Neural cell (in vitro differentiated cells): ENCODE measurements around the gene VSIG8.

Experiments
- CTCF ChIP-seq: fragments of 450-650 bp; IDR thresholded peaks from 2 replicates; pipeline ENCODE4 v1.5.1; 2014; ENCODE audit warnings: antibody characterized with exemption, mild to moderate bottlenecking, moderate library complexity; ENCODE audit not compliant: poor library complexity, severe bottlenecking
- POLR2AphosphoS5 ChIP-seq: IDR thresholded peaks from 2 replicates; pipeline ENCODE4 v1.6.1; 2012
- REST ChIP-seq: IDR thresholded peaks from 2 replicates; pipeline ENCODE4 v1.6.1; 2012; ENCODE audit warnings: borderline replicate concordance
- TAF1 ChIP-seq: IDR thresholded peaks from 2 replicates; pipeline ENCODE4 v1.6.1; 2012; ENCODE audit warnings: low read depth

- no peak for TF ChIP-seq REST
- TF ChIP-seq CTCF: no peak
- no peak for TF ChIP-seq TAF1
- TF ChIP-seq POLR2AphosphoS5: no peak
Observed at GRCh38 chr1:159825564-159825963, 36.9 kb downstream of the VSIG8 start.
